Smooth muscle cell (in vitro differentiated cells): ENCODE data around the gene ARMC6. TPM values are rescaled to one million over a fixed set of nuclear protein-coding genes. Genes with fewer than 3 reads are reported as not detected.

Experiments
- DNase-seq: peaks from one replicate; lab custom pipeline; 2025; ENCODE audit not compliant: unreplicated experiment; lab: John Stamatoyannopoulos, UW
- H2AFZ ChIP-seq: fragments of 200-600 bp; sonication (generic); 2 replicates; pipeline ENCODE4 v1.6.0; 2016; ENCODE audit warnings: antibody characterized with exemption, low read depth, mild to moderate bottlenecking
- H3F3A ChIP-seq: fragments of 200-600 bp; sonication (generic); 2 replicates; pipeline ENCODE4 v1.6.0; 2017; ENCODE audit warnings: antibody characterized with exemption, low read depth
- H3K27ac ChIP-seq: fragments of 200-600 bp; sonication (generic); 2 replicates; pipeline ENCODE4 v1.5.1; 2016; ENCODE audit warnings: low read depth, mild to moderate bottlenecking
- H3K27me3 ChIP-seq: fragments of 200-600 bp; sonication (generic); 2 replicates; pipeline ENCODE4 v1.6.1; 2016; ENCODE audit warnings: low read depth, mild to moderate bottlenecking
- H3K36me3 ChIP-seq: fragments of 200-600 bp; sonication (generic); 2 replicates; pipeline ENCODE4 v1.5.1; 2016; ENCODE audit warnings: low read depth
- H3K4me1 ChIP-seq: fragments of 200-600 bp; sonication (generic); 2 replicates; pipeline ENCODE4 v1.5.1; 2016; ENCODE audit warnings: low read depth
- H3K4me2 ChIP-seq: fragments of 200-600 bp; sonication (generic); 2 replicates; pipeline ENCODE4 v1.6.0; 2016; ENCODE audit warnings: mild to moderate bottlenecking
- H3K4me3 ChIP-seq: fragments of 200-600 bp; sonication (generic); 2 replicates; pipeline ENCODE4 v1.5.1; 2016; ENCODE audit warnings: mild to moderate bottlenecking
- H3K79me2 ChIP-seq: fragments of 200-600 bp; sonication (generic); 2 replicates; pipeline ENCODE4 v1.6.0; 2016; ENCODE audit warnings: low read depth, mild to moderate bottlenecking
- H3K9ac ChIP-seq: fragments of 200-600 bp; sonication (generic); 2 replicates; pipeline ENCODE4 v1.6.0; 2016; ENCODE audit warnings: low read depth
- H3K9me3 ChIP-seq: fragments of 200-600 bp; sonication (generic); replicated peaks from 2 replicates; pipeline ENCODE4 v1.5.1; 2016; ENCODE audit warnings: low read depth
- H4K20me1 ChIP-seq: fragments of 200-600 bp; sonication (generic); 2 replicates; pipeline ENCODE4 v1.6.0; 2016; ENCODE audit warnings: low read depth
- CTCF ChIP-seq: fragments of 200-600 bp; sonication (generic); IDR thresholded peaks from 2 replicates; pipeline ENCODE4 v1.5.1; 2017; ENCODE audit warnings: borderline replicate concordance, mild to moderate bottlenecking, antibody characterized with exemption; ENCODE audit not compliant: insufficient read depth, poor library complexity, severe bottlenecking
- WGBS: methylation state at CpG from one replicate; pipeline ENCODE4 v1.1.7; 2016; ENCODE audit warnings: low lambda C conversion rate; 5-methylcytosine and 5-hydroxymethylcytosine counted together
- polyA plus RNA-seq: library from polyadenylated mRNA; unstranded; fragments of >200 nt; fragmentation: Nextera tagmentation; extraction: Ambion mirVana; gene quantifications from 2 replicates; pipeline ENCODE4 v1.2.1, GENCODE V29; 2016
- total RNA-seq: library from RNA; depleted of rRNA; stranded (reverse); fragments of >200 nt; gene quantifications from 2 replicates; pipeline ENCODE4 v1.2.3, GENCODE V29; 2014

The ARMC6 gene
- total and polyA plus RNA-seq, 2 experiments from 2014 or later = 17.8 to 27.1 TPM

- peaks cover 13% of the 10 kb centered on the region for H4K20me1 ChIP-seq
- H3K27ac ChIP-seq = no peak overlapping the region
- DNase-seq = no peak
- no peaks in the 10 kb centered on the region for H3K36me3 ChIP-seq
- no peaks in the 10 kb centered on the region for H3K27me3 ChIP-seq
- no peak overlapping the region for H3K4me2 ChIP-seq
- 94% methylated on average over 24 of the region's 24 CpGs for WGBS
- H3K4me3 ChIP-seq = no peak overlapping the region
- H2AFZ ChIP-seq = no peak overlapping the region
- H3K9ac ChIP-seq = no peak overlapping the region
- no peak for TF ChIP-seq CTCF
- no peaks in the 10 kb centered on the region for H3K4me1 ChIP-seq
- H3F3A ChIP-seq = no peaks in the 10 kb centered on the region
- no peaks in the 10 kb centered on the region for H3K9me3 ChIP-seq
- no peaks in the 10 kb centered on the region for H3K79me2 ChIP-seq
These were observed 63.5 kb downstream of the ARMC6 start for GRCh38 chr19:19096641-19097627.

- H3K4me1 ChIP-seq = no peaks in the 10 kb centered on the region
- WGBS = 90% methylated on average over 9 of the region's 9 CpGs
- H3K4me3 ChIP-seq = no peak overlapping the region
- H3K4me2 ChIP-seq = no peak overlapping the region
- TF ChIP-seq CTCF = no peak
- no peaks in the 10 kb centered on the region for H3K36me3 ChIP-seq
- no peaks in the 10 kb centered on the region for H3K79me2 ChIP-seq
- H4K20me1 ChIP-seq = peaks cover 13% of the 10 kb centered on the region
- H3K9ac ChIP-seq = no peak overlapping the region
- DNase-seq = no peak
- H3K27ac ChIP-seq = no peak overlapping the region
- no peak overlapping the region for H2AFZ ChIP-seq
- no peaks in the 10 kb centered on the region for H3F3A ChIP-seq
- H3K27me3 ChIP-seq = no peaks in the 10 kb centered on the region
- H3K9me3 ChIP-seq = no peaks in the 10 kb centered on the region
These were observed 64.8 kb downstream of the ARMC6 start for GRCh38 chr19:19098084-19098702.

- no peaks in the 10 kb centered on the region for H3K4me1 ChIP-seq
- no peak for TF ChIP-seq CTCF
- no peaks in the 10 kb centered on the region for H3K9me3 ChIP-seq
- H3K9ac ChIP-seq = no peak overlapping the region
- peaks cover 10% of the 10 kb centered on the region for H4K20me1 ChIP-seq
- H3K79me2 ChIP-seq = no peaks in the 10 kb centered on the region
- H3K36me3 ChIP-seq = no peaks in the 10 kb centered on the region
- H3K27me3 ChIP-seq = no peaks in the 10 kb centered on the region
- H3K27ac ChIP-seq = no peak overlapping the region
- no peak overlapping the region for H3K4me2 ChIP-seq
- DNase-seq = no peak
- H3K4me3 ChIP-seq = no peak overlapping the region
- 91% methylated on average over 17 of the region's 18 CpGs for WGBS
- no peak overlapping the region for H2AFZ ChIP-seq
- no peaks in the 10 kb centered on the region for H3F3A ChIP-seq
These were observed 65.6 kb downstream of the ARMC6 start for GRCh38 chr19:19098703-19099632.
